GM06990 (cell line): ENCODE measurements around the gene ZNF544.

ENCODE experiments used
- DNase-seq: peaks from one replicate; pipeline ENCODE4 v3.0.0-alpha.2; 2011; ENCODE audit not compliant: insufficient read length; ENCODE audit errors: extremely low read depth
- H3K27me3 ChIP-seq: replicated peaks from 2 replicates; pipeline ENCODE4 v1.6.0; 2011; ENCODE audit warnings: low read length; ENCODE audit not compliant: control insufficient read depth, insufficient read depth
- H3K36me3 ChIP-seq: 2 replicates; pipeline ENCODE4 v1.5.1; 2011; ENCODE audit warnings: low read length; ENCODE audit not compliant: control insufficient read depth, insufficient read depth
- H3K4me3 ChIP-seq: replicated peaks from 2 replicates; pipeline ENCODE4 v1.5.1; 2011; ENCODE audit warnings: low read depth, mild to moderate bottlenecking, control low read depth, low read length
- CTCF ChIP-seq: IDR thresholded peaks from 2 replicates; pipeline ENCODE4 v1.5.1; 2011; ENCODE audit warnings: low read length, control low read depth, mild to moderate bottlenecking, inconsistent platforms; ENCODE audit not compliant: insufficient read depth, poor library complexity, severe bottlenecking

ZNF544 gene

GRCh38 chr19:58261968-58262921 is 33.5 kb downstream of the ZNF544 start:
- Histone ChIP-seq H3K27me3 (no peaks in the 10 kb centered on the region), H3K36me3 (peaks cover 3% of the 10 kb centered on the region), H3K4me3 (no peak overlapping the region)
- DNase-seq = no peak
- TF ChIP-seq CTCF = no peak

- Histone ChIP-seq H3K27me3 (no peaks in the 10 kb centered on the region), H3K36me3 (peaks cover 3% of the 10 kb centered on the region), H3K4me3 (no peak overlapping the region)
- no peak for TF ChIP-seq CTCF
- no peak for DNase-seq
Measured at GRCh38 chr19:58262922-58263296, 34.2 kb downstream of the ZNF544 start.

- H3K4me3 ChIP-seq = no peak overlapping the region
- no peak for TF ChIP-seq CTCF
- peaks cover 1% of the 10 kb centered on the region for H3K36me3 ChIP-seq
- H3K27me3 ChIP-seq = no peaks in the 10 kb centered on the region
- DNase-seq = no peak
Measured at GRCh38 chr19:58265100-58265499, 36.4 kb downstream of the ZNF544 start.

GRCh38 chr19:58268344-58268743 is 39.6 kb downstream of the ZNF544 start:
- no peak for TF ChIP-seq CTCF
- no peak for DNase-seq
- Histone ChIP-seq H3K36me3 (no peaks in the 10 kb centered on the region), H3K27me3 (no peaks in the 10 kb centered on the region), H3K4me3 (no peak overlapping the region)

GRCh38 chr19:58274771-58275201 is 46.1 kb downstream of the ZNF544 start:
- TF ChIP-seq CTCF = no peak
- DNase-seq = no peak
- Histone ChIP-seq H3K4me3 (no peak overlapping the region), H3K36me3 (0 out of 2 replicates have a peak, but pooled peaks cover 1% of the 10 kb centered on the region), H3K27me3 (no peaks in the 10 kb centered on the region)

GRCh38 chr19:58275564-58275963 is 46.9 kb downstream of the ZNF544 start:
- Histone ChIP-seq H3K36me3 (0 out of 2 replicates have a peak, but pooled peaks cover 1% of the 10 kb centered on the region), H3K4me3 (no peak overlapping the region), H3K27me3 (no peaks in the 10 kb centered on the region)
- no peak for DNase-seq
- no peak for TF ChIP-seq CTCF
